PC-3 (cell line): ENCODE results near the gene CUZD1.
"Not testable (repeated sequence)": the region's sequence is repeated elsewhere in the genome, so short reads cannot be mapped to it uniquely, and the experiment has no call there.

Experiments
- EZH2 ChIP-seq: fragments of 300-600 bp; sonication (generic); IDR thresholded peaks from one replicate; pipeline ENCODE4 v1.6.1; 2017; ENCODE audit warnings: antibody characterized with exemption, mild to moderate bottlenecking, low read length; ENCODE audit not compliant: unreplicated experiment
- EZH2phosphoT487 ChIP-seq: fragments of 300-600 bp; sonication (generic); IDR thresholded peaks from 2 replicates; pipeline ENCODE4 v1.6.1; 2018; ENCODE audit warnings: mild to moderate bottlenecking, antibody characterized with exemption, low read length, borderline replicate concordance
- TF ChIP-seq, protein P1 (sequence below): fragments of 300-600 bp; sonication (generic); conservative IDR thresholded peaks from 2 replicates; pipeline ENCODE4 v1.5.1; 2017; ENCODE audit warnings: antibody characterized with exemption, low read depth, mild to moderate bottlenecking, low read length

DNA sequence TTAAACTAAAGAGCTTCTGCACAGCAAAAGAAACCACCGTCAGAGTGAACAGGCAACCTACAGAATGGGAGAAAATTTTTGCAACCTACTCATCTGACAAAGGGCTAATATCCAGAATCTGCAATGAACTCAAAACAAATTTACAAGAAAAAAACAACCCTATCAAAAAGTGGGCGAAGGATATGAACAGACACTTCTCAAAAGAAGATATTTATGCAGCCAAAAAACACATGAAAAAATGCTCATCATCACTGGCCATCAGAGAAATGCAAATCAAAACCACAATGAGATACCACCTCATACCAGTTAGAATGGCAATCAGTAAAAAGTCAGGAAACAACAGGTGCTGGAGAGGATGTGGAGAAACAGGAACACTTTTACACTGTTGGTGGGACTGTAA lies 26.3 kb upstream of the CUZD1 start:
- TF ChIP-seq, protein P1, sequence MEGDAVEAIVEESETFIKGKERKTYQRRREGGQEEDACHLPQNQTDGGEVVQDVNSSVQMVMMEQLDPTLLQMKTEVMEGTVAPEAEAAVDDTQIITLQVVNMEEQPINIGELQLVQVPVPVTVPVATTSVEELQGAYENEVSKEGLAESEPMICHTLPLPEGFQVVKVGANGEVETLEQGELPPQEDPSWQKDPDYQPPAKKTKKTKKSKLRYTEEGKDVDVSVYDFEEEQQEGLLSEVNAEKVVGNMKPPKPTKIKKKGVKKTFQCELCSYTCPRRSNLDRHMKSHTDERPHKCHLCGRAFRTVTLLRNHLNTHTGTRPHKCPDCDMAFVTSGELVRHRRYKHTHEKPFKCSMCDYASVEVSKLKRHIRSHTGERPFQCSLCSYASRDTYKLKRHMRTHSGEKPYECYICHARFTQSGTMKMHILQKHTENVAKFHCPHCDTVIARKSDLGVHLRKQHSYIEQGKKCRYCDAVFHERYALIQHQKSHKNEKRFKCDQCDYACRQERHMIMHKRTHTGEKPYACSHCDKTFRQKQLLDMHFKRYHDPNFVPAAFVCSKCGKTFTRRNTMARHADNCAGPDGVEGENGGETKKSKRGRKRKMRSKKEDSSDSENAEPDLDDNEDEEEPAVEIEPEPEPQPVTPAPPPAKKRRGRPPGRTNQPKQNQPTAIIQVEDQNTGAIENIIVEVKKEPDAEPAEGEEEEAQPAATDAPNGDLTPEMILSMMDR, result not testable (repeated sequence)
- not testable (repeated sequence) for TF ChIP-seq EZH2, EZH2phosphoT487
